NT2/D1 (cell line): Measurements from ENCODE around the gene NKAIN2.

Source experiments
- SUZ12 ChIP-seq: IDR thresholded peaks from 2 replicates; pipeline ENCODE4 v1.6.1; 2011; ENCODE audit not compliant: insufficient read length, insufficient read depth; ENCODE audit errors: extremely low read depth
- ZNF274 ChIP-seq: IDR thresholded peaks from 2 replicates; pipeline ENCODE4 v1.6.1; 2011; ENCODE audit warnings: mild to moderate bottlenecking, low read depth, low read length

DNA sequence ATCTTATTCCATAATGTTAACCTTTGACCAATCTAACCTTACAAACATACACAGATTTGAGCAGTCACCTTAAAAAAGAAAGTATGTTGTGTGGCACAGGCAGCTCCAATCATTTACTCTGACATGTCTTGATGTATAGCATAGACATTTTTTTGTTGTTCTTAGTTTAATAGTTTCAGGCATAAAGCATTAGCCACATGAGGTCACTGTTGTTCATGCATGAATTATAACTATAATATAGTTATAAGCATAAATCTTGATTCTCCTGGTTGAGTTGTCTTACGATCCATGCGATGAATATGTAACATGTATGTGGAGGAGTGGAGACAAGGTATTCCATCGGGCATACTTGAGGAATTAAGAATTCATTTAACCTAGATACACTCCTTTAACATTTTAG lies 26.1 kb upstream of the NKAIN2 start:
- TF ChIP-seq SUZ12 (no peak), ZNF274 (no peak)
